Central memory CD8-positive, alpha-beta T cell (primary cell): ENCODE data around the gene NR3C2.
A peak's percentile ranks its signal among the peaks of the same experiment; 100 is the strongest.

Source experiments
- ATAC-seq: fragments of 150-1000 bp; cut with Tn5 transposase; replicated peaks from 2 replicates; pipeline ENCODE4 v1.10.0; 2022; ENCODE audit warnings: mild to moderate bottlenecking, moderate FRiP score, moderate number of reproducible peaks; ENCODE audit not compliant: poor library complexity, severe bottlenecking; ENCODE audit errors: extremely low read depth
- DNase-seq, 2 donors: peaks; one replicate each; pipeline ENCODE4 v3.0.0; 2021; ENCODE audit warnings: low spot score in 2 of 2
- H3K27ac Mint-ChIP-seq: one replicate; pipeline ENCODE4 v1.8.0; 2022; ENCODE audit warnings: low read depth, mild to moderate bottlenecking, moderate library complexity, mixed read lengths
- H3K27me3 Mint-ChIP-seq: one replicate; pipeline ENCODE4 v1.8.0; 2022; ENCODE audit warnings: mixed read lengths
- H3K36me3 Mint-ChIP-seq: one replicate; pipeline ENCODE4 v1.8.0; 2022; ENCODE audit warnings: mild to moderate bottlenecking, moderate library complexity, mixed read lengths; ENCODE audit not compliant: insufficient read depth
- H3K4me1 Mint-ChIP-seq: one replicate; pipeline ENCODE4 v1.8.0; 2022; ENCODE audit warnings: mixed read lengths
- H3K4me3 Mint-ChIP-seq: one replicate; pipeline ENCODE4 v1.8.0; 2022; ENCODE audit warnings: mild to moderate bottlenecking, moderate library complexity, mixed read lengths
- H3K9me3 Mint-ChIP-seq: one replicate; pipeline ENCODE4 v1.8.0; 2022; ENCODE audit warnings: mixed read lengths

NR3C2 gene

DNA sequence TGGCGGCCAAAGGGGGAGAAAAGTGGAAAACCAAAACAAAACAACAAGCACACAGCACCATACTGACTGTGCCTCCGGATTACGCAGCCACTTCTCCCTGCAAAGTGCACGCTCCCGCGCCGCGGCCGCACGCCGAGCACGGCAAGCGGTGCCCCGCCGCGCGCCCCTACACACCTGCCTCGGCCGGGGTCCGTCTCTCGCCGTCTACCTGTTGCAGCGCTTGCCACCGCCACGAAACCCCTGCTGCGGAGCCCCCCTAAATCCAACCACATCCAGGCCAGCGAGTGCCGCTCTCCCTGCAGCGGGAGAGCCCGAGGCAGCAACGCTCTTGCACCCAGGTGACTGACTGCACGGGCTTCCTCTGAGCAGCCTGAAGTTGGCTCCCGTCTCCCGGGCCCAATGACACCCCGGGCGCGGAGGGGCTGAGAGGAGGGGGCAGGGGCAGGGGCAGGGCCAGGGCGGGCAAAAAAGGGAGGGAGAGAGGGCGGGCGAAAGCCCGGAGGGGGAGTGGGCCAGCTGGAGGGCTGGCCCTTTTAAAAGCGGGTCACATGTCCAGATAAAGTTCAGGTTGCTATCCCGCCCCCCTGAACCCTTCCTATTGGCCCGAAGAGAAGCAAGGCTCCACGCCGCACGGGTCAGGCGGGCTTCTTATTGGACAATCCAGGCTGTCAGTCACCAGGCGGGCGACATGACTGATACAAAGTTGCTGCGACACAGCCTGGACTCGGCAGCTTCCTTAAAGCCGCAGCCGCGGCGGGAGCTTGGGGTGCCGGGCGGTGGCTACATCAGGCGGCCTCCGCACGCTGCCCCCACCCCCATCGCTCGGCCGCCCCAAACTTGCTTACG lies at the start of gene NR3C2:
TSS of gene NR3C2 (minus strand) at position 429 of the 846 bp plus-strand sequence.
- peak within 1 kb of the TSS; percentile 93 for H3K4me3 Mint-ChIP-seq

DNA sequence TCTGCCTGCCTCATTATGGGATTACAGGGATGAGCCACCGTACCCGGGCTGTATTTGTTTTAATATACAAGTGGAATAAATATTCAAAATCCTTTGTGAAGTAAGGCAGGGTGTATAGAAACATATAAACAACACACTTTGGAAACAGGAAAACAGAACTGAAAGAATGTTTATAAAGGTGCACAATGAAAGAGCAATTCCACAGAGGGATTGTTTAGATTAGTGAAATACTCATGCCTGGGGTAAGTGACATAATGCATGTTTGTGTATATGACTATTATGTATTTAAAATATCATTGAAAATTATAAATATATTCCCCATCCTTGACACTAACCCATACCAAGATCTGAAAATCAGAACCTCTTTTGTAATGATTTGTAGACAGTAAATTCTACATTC lies 45.0 kb upstream of the NR3C2 start:
- Mint-ChIP-seq H3K4me3 (no peak overlapping the region), H3K27me3 (peaks cover 7% of the 10 kb centered on the region), H3K27ac (no peak overlapping the region), H3K4me1 (no peaks in the 10 kb centered on the region), H3K9me3 (peaks cover 5% of the 10 kb centered on the region), H3K36me3 (no peaks in the 10 kb centered on the region)
- DNase-seq = no peak
- no peak for ATAC-seq

More for the DNA sequence above, at the start of gene NR3C2:
- no peaks in the 10 kb centered on the region for H3K9me3 Mint-ChIP-seq
- peaks cover 35% of the 10 kb centered on the region for H3K4me1 Mint-ChIP-seq
- peak; percentile 85 for ATAC-seq
- H3K36me3 Mint-ChIP-seq = peaks cover 26% of the 10 kb centered on the region
- peaks cover 19% of the 10 kb centered on the region for H3K27me3 Mint-ChIP-seq
- peak within 1 kb of the TSS; percentile 96 for H3K27ac Mint-ChIP-seq
- peak; percentile 91 to 94 for DNase-seq

DNA sequence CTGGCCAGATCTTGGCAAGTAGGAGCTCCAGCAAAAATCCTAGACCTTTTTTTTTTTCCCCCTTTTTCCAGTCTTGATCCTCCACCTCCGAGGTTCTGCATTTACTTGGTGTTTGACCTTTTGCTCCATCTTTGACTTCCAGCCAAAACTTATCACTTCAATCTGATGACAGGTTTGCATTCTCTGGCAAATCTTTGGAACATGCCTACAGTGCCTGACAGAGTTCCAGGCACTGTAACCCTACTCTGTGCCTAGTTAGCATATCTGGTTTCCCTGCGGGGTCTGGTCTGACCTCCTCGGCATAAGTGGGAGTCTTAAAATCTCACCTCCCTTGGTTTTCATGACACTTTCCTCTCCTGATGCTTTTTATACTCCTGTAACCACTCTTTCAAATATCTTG lies 39.4 kb upstream of the NR3C2 start:
- no peak for DNase-seq
- Mint-ChIP-seq H3K27me3 (peaks cover 7% of the 10 kb centered on the region), H3K4me3 (no peak overlapping the region), H3K9me3 (peaks cover 5% of the 10 kb centered on the region), H3K27ac (no peak overlapping the region), H3K36me3 (no peaks in the 10 kb centered on the region), H3K4me1 (no peaks in the 10 kb centered on the region)
- ATAC-seq = no peak

DNA sequence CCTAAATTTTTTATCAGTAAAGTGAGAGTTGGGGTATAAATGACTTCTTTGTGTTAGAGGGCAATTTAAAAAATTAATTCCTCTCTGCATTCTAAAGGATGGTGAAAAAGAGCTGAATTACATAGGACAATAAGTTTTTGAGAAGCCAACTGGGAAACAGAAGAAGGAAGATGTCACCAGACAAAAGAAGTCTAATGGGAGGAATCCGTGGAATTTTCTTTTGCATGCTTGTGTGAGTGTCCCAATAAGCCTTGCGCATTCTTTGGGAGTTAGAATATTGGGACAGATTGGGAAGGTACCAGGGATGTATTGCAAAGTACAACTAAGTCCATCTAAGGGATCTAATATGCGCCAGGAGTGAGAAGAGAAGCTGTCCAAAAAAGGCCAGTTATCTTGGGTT lies 35.1 kb upstream of the NR3C2 start:
- DNase-seq (no peak), ATAC-seq (no peak)
- H3K27ac Mint-ChIP-seq = no peak overlapping the region

DNA sequence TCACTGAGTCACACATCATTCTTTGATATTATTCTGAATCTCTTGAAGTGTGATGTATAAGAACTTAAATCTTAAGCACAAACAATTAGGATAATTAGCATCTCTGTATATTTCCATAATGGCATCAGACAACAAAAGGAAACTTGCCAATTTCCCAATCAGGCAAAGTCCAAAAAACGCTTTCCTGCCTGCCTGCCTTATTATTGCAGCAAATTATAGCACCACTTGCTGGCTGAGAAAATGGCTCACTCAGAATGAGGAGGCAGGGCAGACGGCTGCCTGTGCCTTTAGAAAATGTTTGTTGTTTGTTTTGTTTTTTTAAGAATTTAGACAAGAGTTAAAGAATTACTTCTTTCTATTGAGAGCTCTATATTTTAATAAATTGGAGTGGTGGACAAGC lies 27.7 kb upstream of the NR3C2 start:
- no peak overlapping the region for H3K27ac Mint-ChIP-seq
- no peaks in the 10 kb centered on the region for H3K9me3 Mint-ChIP-seq
- DNase-seq = no peak

More for the DNA sequence above, 35.1 kb upstream of the NR3C2 start:
- H3K36me3 Mint-ChIP-seq = no peaks in the 10 kb centered on the region
- H3K27me3 Mint-ChIP-seq = peaks cover 17% of the 10 kb centered on the region
- no peaks in the 10 kb centered on the region for H3K9me3 Mint-ChIP-seq
- no peak overlapping the region for H3K4me3 Mint-ChIP-seq
- H3K4me1 Mint-ChIP-seq = no peaks in the 10 kb centered on the region

DNA sequence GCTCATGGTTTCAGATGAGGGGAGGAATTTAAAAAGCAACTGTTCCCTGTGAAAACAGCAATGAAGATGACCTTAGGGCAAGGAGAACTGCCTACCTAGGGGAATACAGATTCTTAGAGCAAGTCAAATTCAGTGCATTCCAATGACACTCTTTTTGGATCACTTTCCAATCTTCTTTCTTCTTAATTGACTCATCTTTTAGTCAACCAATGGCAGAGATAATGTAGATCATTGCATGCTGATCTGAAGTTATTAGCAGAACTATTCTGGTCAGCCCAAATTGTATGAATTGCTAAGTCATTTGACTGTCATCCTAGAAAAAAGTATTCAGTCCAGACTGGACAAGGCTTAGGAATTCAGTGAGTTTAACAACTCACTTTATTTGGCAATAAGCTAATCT lies 12.6 kb upstream of the NR3C2 start:
- DNase-seq = no peak
- no peak for ATAC-seq
- Mint-ChIP-seq H3K27ac (no peak overlapping the region), H3K4me3 (no peak overlapping the region), H3K27me3 (peaks cover 38% of the 10 kb centered on the region), H3K36me3 (no peaks in the 10 kb centered on the region), H3K4me1 (no peaks in the 10 kb centered on the region), H3K9me3 (no peaks in the 10 kb centered on the region)

More for the DNA sequence above, 27.7 kb upstream of the NR3C2 start:
- H3K4me1 Mint-ChIP-seq = no peaks in the 10 kb centered on the region
- no peak overlapping the region for H3K4me3 Mint-ChIP-seq
- no peaks in the 10 kb centered on the region for H3K36me3 Mint-ChIP-seq
- peaks cover 64% of the 10 kb centered on the region for H3K27me3 Mint-ChIP-seq
- ATAC-seq = no peak

DNA sequence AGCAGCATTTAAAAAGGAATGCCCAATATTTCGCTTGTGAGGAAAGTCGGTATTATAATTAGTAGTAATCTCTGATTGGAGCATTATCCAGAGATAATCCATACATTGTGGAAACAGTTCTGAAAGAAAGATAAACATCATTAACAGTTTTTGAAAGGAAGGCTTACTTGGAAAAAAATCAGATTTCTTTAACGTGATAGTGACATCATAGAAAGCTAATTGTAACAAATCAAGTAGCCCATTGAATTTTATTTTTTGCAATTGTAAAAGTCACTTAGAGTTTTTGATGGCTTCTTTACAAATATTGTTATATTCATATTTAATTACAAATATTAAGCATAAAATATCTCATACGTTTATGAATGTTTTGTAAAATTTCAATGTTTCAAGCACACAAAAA lies 11.6 kb upstream of the NR3C2 start:
- Mint-ChIP-seq H3K4me1 (no peaks in the 10 kb centered on the region), H3K4me3 (no peak overlapping the region), H3K9me3 (no peaks in the 10 kb centered on the region), H3K27ac (no peak overlapping the region), H3K36me3 (no peaks in the 10 kb centered on the region), H3K27me3 (peaks cover 34% of the 10 kb centered on the region)
- ATAC-seq (no peak), DNase-seq (no peak)

DNA sequence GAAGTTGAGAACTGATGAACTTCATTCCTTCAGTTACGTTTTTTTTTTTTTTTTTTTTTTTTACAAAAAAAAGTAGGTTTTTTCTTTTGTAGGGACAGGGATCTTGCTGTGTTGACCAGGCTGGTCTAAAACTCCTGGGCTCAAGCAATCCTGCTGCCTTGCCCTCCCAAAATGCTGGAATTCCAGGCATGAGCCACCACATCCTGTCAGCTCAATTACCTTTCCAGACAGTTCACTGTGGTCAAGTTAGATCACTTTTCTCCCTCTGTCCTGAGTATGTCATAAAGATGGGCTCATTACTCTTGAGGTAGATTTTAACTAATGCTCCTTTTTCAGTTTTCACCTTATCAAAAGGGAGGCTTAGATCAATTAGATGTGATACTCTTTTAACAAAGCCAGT lies 10.8 kb upstream of the NR3C2 start:
- ATAC-seq (no peak), DNase-seq (no peak)
- Mint-ChIP-seq H3K4me1 (no peaks in the 10 kb centered on the region), H3K9me3 (no peaks in the 10 kb centered on the region), H3K27ac (no peak overlapping the region), H3K4me3 (no peak overlapping the region), H3K27me3 (peaks cover 25% of the 10 kb centered on the region), H3K36me3 (no peaks in the 10 kb centered on the region)

DNA sequence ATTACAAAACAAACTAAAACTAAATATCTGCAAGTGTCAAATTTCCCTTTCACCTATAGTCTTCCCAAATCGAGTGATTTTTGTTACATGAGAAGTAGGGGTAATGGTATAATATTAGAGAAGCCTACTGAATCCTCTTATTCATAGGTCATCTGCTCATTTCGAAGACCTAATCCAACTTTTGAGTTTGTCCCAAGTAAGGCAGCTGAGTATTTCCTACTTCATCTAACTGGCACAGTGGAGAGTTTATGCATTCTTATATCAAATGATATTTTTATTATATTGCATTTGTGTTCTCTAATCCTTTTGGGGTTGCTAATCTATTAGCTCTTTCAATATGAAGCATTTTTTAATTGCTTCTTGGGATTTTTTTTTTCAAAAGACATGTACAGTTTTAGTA lies 7.7 kb upstream of the NR3C2 start:
- H3K4me3 Mint-ChIP-seq = no peak overlapping the region

DNA sequence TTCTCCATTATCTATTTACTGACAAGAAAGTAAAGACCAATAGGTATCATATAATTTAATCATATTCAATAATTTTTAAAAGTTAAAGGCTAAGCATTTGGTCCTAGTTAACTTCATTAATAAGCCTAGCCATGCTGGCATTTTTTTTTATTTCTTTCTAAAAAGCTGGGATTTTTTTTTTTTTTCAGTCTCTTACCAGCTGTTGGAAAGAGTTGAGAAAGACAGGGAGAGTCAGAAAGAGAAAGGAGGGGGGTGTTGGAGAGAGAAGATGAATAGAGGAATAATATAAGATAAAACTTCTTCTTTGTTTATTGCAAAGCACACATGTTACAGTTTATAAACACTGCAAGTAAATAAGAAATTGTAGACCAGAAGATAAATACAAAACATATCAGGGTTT lies 5.9 kb upstream of the NR3C2 start:
- H3K27me3 Mint-ChIP-seq = peaks cover 10% of the 10 kb centered on the region
- no peak overlapping the region for H3K4me3 Mint-ChIP-seq
- H3K9me3 Mint-ChIP-seq = no peaks in the 10 kb centered on the region
- DNase-seq = no peak
- H3K4me1 Mint-ChIP-seq = peaks cover 8% of the 10 kb centered on the region
- H3K27ac Mint-ChIP-seq = peak overlapping the region; percentile 49
- peaks cover 13% of the 10 kb centered on the region for H3K36me3 Mint-ChIP-seq
- ATAC-seq = no peak

More for the DNA sequence above, 7.7 kb upstream of the NR3C2 start:
- Mint-ChIP-seq H3K27ac (no peak overlapping the region), H3K9me3 (no peaks in the 10 kb centered on the region), H3K27me3 (peaks cover 10% of the 10 kb centered on the region), H3K4me1 (peaks cover 8% of the 10 kb centered on the region), H3K36me3 (peaks cover 8% of the 10 kb centered on the region)
- DNase-seq (no peak), ATAC-seq (no peak)

DNA sequence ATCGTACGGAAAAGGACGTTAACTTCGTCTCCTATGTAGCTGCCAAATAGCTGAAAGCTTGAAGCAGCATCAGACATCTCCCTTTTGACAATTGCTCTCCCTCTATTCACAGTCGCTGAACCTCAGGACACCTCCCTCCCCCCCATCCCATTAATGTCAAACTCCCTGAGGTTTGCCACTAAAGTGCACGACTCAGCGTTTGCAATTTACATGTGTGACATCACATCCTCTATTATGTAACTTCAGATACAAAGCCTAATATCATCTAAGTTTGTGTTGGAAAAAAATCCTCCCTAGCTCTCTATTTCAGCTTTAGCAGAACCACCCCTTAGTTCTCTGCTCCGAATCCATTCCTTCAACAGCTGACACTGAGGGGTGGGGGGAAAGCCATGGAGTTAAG lies 5.5 kb upstream of the NR3C2 start:
- peaks cover 8% of the 10 kb centered on the region for H3K4me1 Mint-ChIP-seq
- ATAC-seq (no peak), DNase-seq (no peak)
- peak overlapping the region; percentile 49 for H3K27ac Mint-ChIP-seq
- peaks cover 10% of the 10 kb centered on the region for H3K27me3 Mint-ChIP-seq
- no peak overlapping the region for H3K4me3 Mint-ChIP-seq
- no peaks in the 10 kb centered on the region for H3K9me3 Mint-ChIP-seq
- peaks cover 16% of the 10 kb centered on the region for H3K36me3 Mint-ChIP-seq

DNA sequence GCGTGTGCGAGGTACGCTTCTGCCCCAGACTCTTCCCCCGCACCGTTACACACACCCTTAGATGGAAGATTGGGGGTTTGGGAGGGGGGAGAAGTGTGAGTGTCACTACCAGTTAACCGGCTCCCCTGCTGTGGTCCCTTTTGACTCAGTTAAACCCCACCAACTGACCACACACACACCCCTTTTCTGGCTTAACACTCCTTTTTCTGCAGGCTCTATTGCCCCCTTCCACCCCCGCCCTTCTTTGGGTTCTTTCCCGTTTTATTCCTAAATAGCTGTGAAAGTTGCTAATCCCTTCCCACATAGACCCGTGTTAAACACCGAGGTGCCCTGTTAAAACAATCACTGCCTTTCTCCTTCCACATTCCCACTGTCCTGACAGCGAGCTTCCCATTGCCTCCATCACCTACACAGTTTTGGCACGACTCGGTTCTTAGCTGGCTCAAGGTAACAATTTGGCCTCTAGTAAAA lies 3.7 kb upstream of the NR3C2 start:
- Mint-ChIP-seq H3K27me3 (peaks cover 16% of the 10 kb centered on the region), H3K9me3 (no peaks in the 10 kb centered on the region), H3K4me3 (peak overlapping the region; percentile 88), H3K27ac (peak overlapping the region; percentile 89), H3K4me1 (peaks cover 24% of the 10 kb centered on the region), H3K36me3 (peaks cover 24% of the 10 kb centered on the region)
- peak; percentile 2 for ATAC-seq
- DNase-seq = no peak
